CD4-positive, alpha-beta T cell (primary cell): ENCODE data around the gene EGR2. TPM values are rescaled to one million over a fixed set of nuclear protein-coding genes. Genes with fewer than 3 reads are reported as not detected.

Source experiments
- ATAC-seq: fragments of 200-7000 bp; cut with Tn5 transposase; one replicate; pipeline ENCODE4 v1.10.0; 2022; ENCODE audit warnings: mild to moderate bottlenecking; ENCODE audit not compliant: poor library complexity
- CTCF ChIA-PET: fragments of 350-600 bp; sonication (Branson Sonifier 250); formaldehyde crosslinking; loops from one replicate; lab custom pipeline; 2021; ENCODE audit warnings: antibody characterized with exemption, inconsistent platforms; lab: Charles Lee
- POLR2A ChIA-PET: fragments of 350-600 bp; sonication (Branson Sonifier 250); formaldehyde crosslinking; loops from one replicate; lab custom pipeline; 2021; ENCODE audit warnings: antibody characterized with exemption, inconsistent platforms; lab: Charles Lee
- DNase-seq, 14 experiments: peaks; one replicate each; pipeline ENCODE4 v3.0.0-alpha.2; 2013 to 2020; ENCODE audit warnings: mixed read lengths in 2 of 14
- H3K27ac ChIP-seq, 2 donors: one replicate each; pipeline versions ENCODE4 v1.5.1 to v1.7.0; 2013; ENCODE audit warnings: low read length in 2 of 2, low read depth in 1 of 2, mild to moderate bottlenecking in 1 of 2
- H3K27me3 ChIP-seq, 2 experiments: 1 replicate in 1 of 2; 2 replicates in 1 of 2; pipeline versions ENCODE4 v1.6.1 to v1.7.0; 2013; ENCODE audit warnings: low read length in 2 of 2, control low read depth in 1 of 2, mild to moderate bottlenecking in 1 of 2, moderate library complexity in 1 of 2; ENCODE audit not compliant: insufficient read depth in 2 of 2, control insufficient read depth in 1 of 2
- H3K36me3 ChIP-seq: one replicate; pipeline ENCODE4 v1.6.1; 2013; ENCODE audit warnings: low read length, control low read depth; ENCODE audit not compliant: insufficient read depth
- H3K4me1 ChIP-seq: one replicate; pipeline ENCODE4 v1.6.1; 2013; ENCODE audit warnings: low read length, control low read depth; ENCODE audit not compliant: insufficient read depth
- H3K4me3 ChIP-seq: one replicate; pipeline ENCODE4 v1.5.1; 2013; ENCODE audit warnings: mild to moderate bottlenecking, low read length, moderate library complexity
- H3K9me3 ChIP-seq, 2 experiments: 1 replicate in 1 of 2; 2 replicates in 1 of 2; pipeline versions ENCODE4 v1.6.1 to v1.7.0; 2013; ENCODE audit warnings: low read length in 2 of 2, mild to moderate bottlenecking in 2 of 2, control low read depth in 1 of 2, moderate library complexity in 1 of 2; ENCODE audit not compliant: control insufficient read depth in 1 of 2, insufficient read depth in 1 of 2
- H3K27ac Mint-ChIP-seq: one replicate; pipeline ENCODE4 v1.8.0; 2020; ENCODE audit warnings: mixed read lengths
- H3K27me3 Mint-ChIP-seq: one replicate; pipeline ENCODE4 v1.8.0; 2021; ENCODE audit warnings: mixed read lengths
- H3K36me3 Mint-ChIP-seq: one replicate; pipeline ENCODE4 v1.8.0; 2021; ENCODE audit warnings: low read depth, mixed read lengths
- H3K4me1 Mint-ChIP-seq: one replicate; pipeline ENCODE4 v1.8.0; 2021; ENCODE audit warnings: low read depth, mixed read lengths
- H3K4me3 Mint-ChIP-seq: one replicate; pipeline ENCODE4 v1.8.0; 2020; ENCODE audit warnings: mild to moderate bottlenecking, mixed read lengths
- H3K9me3 Mint-ChIP-seq: one replicate; pipeline ENCODE4 v1.8.0; 2020; ENCODE audit warnings: mixed read lengths
- CTCF ChIP-seq: fragments of 200-600 bp; IDR thresholded peaks from one replicate; pipeline ENCODE4 v1.8.0; 2022; ENCODE audit warnings: antibody characterized with exemption, mild to moderate bottlenecking
- intact Hi-C, 2 experiments: fragments of 100-400 bp; cut with DNase I in 1 of 2; cut with micrococcal nuclease in 1 of 2; formaldehyde crosslinking; loops; one replicate each; pipeline versions ENCODE4 v1.15.1 to v1.9.0; 2023 to 2025; cut with DNase I, micrococcal nuclease
- total RNA-seq, 174 experiments: library from RNA in 2 of 174; stranded (reverse) in 2 of 174; gene quantifications; one replicate each; pipeline ENCODE4 v1.2.3 and lab custom pipeline; 2021 to 2026

The EGR2 gene
- total RNA-seq, 2 experiments from 2014 or later, result 3.2 to 5.4 TPM

DNA sequence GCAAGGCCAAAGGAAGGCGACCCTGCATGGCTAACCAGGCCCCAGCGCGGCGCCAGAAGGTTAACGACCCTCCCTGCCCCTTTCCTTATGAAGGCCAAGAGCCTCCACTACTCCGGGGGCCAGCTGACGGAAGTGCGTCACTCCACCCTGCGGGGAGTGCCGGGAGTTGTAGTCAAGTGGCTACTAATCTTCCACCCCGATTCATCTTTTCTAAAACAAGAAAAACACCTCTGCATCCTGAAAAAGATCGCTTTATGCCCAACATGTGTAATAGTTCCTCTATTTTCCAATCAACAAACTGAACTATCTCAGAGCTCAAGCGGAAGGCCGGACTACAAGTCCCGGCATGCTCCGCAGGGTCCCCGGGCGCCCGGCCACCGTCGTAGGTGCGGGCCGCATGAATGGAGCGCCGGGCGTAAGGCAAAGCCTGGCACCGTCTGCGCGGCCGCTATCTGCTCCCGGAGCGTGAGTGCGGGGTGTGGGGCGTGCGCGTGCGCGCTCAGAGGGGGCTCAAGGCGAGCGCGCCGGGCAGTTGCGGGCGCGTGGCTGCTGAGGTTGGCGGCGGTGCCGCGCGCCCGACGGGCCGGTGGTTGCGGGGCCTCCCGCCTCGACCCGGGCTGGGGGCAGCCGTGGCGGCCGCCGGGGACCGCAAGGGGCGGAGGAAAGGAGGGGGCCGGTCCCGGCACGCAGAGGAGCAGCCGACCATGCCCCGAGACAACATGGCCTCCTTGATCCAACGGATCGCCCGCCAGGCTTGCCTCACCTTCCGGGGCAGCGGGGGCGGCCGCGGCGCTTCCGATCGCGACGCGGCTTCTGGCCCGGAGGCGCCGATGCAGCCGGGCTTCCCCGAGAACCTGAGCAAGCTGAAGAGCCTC is 11.6 kb downstream of the EGR2 start, which contains the start of gene ADO:
TSS of gene ADO (plus strand) at position 365 of the 875 bp plus-strand sequence. CDS start at position 705, 340 bp downstream.
- peak within 1 kb of the TSS; percentile 64 for H3K4me3 ChIP-seq
- peak within 1 kb of the TSS; percentile 93 for H3K4me3 Mint-ChIP-seq
- peaks cover 35% of the 10 kb centered on the region for H3K36me3 Mint-ChIP-seq
- no peak for TF ChIP-seq CTCF
- H3K27ac Mint-ChIP-seq, result peak within 1 kb of the TSS; percentile 94
- POLR2A ChIA-PET, result interaction anchor here (0.6 to 5.6 kb wide), 14 partner anchors 10 to 903 kb away, joined by 3 to 106 read pairs (median 5); partner anchors contain the start of genes ARID5B, EGR2 and NRBF2
- H3K27ac ChIP-seq, result peak within 1 kb of the TSS; percentile 76 to 94
- no peaks in the 10 kb centered on the region for H3K9me3 Mint-ChIP-seq
- ATAC-seq (peak; percentile 89), DNase-seq (peak; percentile 63 to 90 (median 72))
- H3K36me3 ChIP-seq, result peaks cover 2% of the 10 kb centered on the region
- H3K9me3 ChIP-seq, result no peaks in the 10 kb centered on the region
- peaks cover 44% of the 10 kb centered on the region for H3K4me1 Mint-ChIP-seq
- no peaks in the 10 kb centered on the region for H3K27me3 ChIP-seq
- CTCF ChIA-PET, result interaction anchor here (1.0 to 3.5 kb wide), 4 partner anchors 13 to 194 kb away, joined by 3 to 19 read pairs (median 4); partner anchors contain the start of gene EGR2
- H3K27me3 Mint-ChIP-seq, result no peaks in the 10 kb centered on the region
- intact Hi-C loops, result loop anchor here (1.0 to 5.0 kb wide), 5 partner anchors 11 to 328 kb away; partner anchors contain the start of genes EGR2 (in 1 of the 2) and NRBF2 (in 1 of the 2)
- peaks cover 19% of the 10 kb centered on the region for H3K4me1 ChIP-seq

- ChIA-PET POLR2A (interaction anchor here (0.6 to 5.6 kb wide), 13 partner anchors 9 to 686 kb away, joined by 3 to 106 read pairs (median 5); partner anchors contain the start of genes EGR2 and NRBF2), CTCF (interaction anchor here (1.0 to 3.5 kb wide), 4 partner anchors 14 to 167 kb away, joined by 3 to 19 read pairs (median 4); partner anchors contain the start of gene EGR2)
- no peaks in the 10 kb centered on the region for H3K9me3 ChIP-seq
- H3K36me3 Mint-ChIP-seq, result peaks cover 35% of the 10 kb centered on the region
- peaks cover 19% of the 10 kb centered on the region for H3K4me1 ChIP-seq
- intact Hi-C loops, result loop anchor here (1.0 to 5.0 kb wide), 4 partner anchors 12 to 328 kb away; partner anchors contain the start of genes EGR2 (in 1 of the 2) and NRBF2 (in 1 of the 2)
- peak overlapping the region; percentile 94 for H3K27ac Mint-ChIP-seq
- peak overlapping the region; percentile 64 for H3K4me3 ChIP-seq
- peak overlapping the region; percentile 76 to 94 for H3K27ac ChIP-seq
- peaks cover 5% of the 10 kb centered on the region for H3K27me3 Mint-ChIP-seq
- peaks cover 2% of the 10 kb centered on the region for H3K36me3 ChIP-seq
- H3K4me3 Mint-ChIP-seq, result peak overlapping the region; percentile 93
- H3K9me3 Mint-ChIP-seq, result no peaks in the 10 kb centered on the region
- DNase-seq (peak in 1 of 14 experiments; percentile 11), ATAC-seq (no peak)
- TF ChIP-seq CTCF, result no peak
- H3K4me1 Mint-ChIP-seq, result peaks cover 43% of the 10 kb centered on the region
- no peaks in the 10 kb centered on the region for H3K27me3 ChIP-seq
These were observed 12.3 kb downstream of the EGR2 start for GRCh38 chr10:62803724-62804355.

GRCh38 chr10:62801871-62802270 is 14.3 kb downstream of the EGR2 start:
- no peak for TF ChIP-seq CTCF
- DNase-seq (no peak), ATAC-seq (no peak)
- Mint-ChIP-seq H3K4me3 (no peak overlapping the region), H3K27me3 (peaks cover 25% of the 10 kb centered on the region), H3K36me3 (peaks cover 15% of the 10 kb centered on the region), H3K4me1 (peaks cover 23% of the 10 kb centered on the region), H3K9me3 (no peaks in the 10 kb centered on the region), H3K27ac (no peak overlapping the region)
- no peak overlapping the region for H3K4me3 ChIP-seq
- peaks cover 2% of the 10 kb centered on the region for H3K36me3 ChIP-seq
- POLR2A ChIA-PET, result interaction anchor here (0.6 to 5.1 kb wide), 3 partner anchors 22 to 164 kb away, joined by 3 to 56 read pairs (median 5); no protein-coding TSS in a partner anchor
- peaks cover 18% of the 10 kb centered on the region for H3K4me1 ChIP-seq
- CTCF ChIA-PET, result interaction anchor here (0.8 to 1.7 kb wide), 2 partner anchors 15 to 191 kb away, joined by 3 to 6 read pairs; no protein-coding TSS in a partner anchor
- intact Hi-C loops, result loop anchor here in 1 of 2 experiments (5.0 kb wide), 2 partner anchors 75 to 330 kb away; partner anchors contain the start of gene NRBF2
- no peaks in the 10 kb centered on the region for H3K9me3 ChIP-seq
- no peak overlapping the region for H3K27ac ChIP-seq
- H3K27me3 ChIP-seq, result peaks cover 0 to 1% of the 10 kb centered on the region in 2 experiments
